ENCODE measurements around the gene QRICH2.
"Not testable (repeated sequence)": the region's sequence is repeated elsewhere in the genome, so short reads cannot be mapped to it uniquely, and the experiment has no call there.

Gene QRICH2

DNA sequence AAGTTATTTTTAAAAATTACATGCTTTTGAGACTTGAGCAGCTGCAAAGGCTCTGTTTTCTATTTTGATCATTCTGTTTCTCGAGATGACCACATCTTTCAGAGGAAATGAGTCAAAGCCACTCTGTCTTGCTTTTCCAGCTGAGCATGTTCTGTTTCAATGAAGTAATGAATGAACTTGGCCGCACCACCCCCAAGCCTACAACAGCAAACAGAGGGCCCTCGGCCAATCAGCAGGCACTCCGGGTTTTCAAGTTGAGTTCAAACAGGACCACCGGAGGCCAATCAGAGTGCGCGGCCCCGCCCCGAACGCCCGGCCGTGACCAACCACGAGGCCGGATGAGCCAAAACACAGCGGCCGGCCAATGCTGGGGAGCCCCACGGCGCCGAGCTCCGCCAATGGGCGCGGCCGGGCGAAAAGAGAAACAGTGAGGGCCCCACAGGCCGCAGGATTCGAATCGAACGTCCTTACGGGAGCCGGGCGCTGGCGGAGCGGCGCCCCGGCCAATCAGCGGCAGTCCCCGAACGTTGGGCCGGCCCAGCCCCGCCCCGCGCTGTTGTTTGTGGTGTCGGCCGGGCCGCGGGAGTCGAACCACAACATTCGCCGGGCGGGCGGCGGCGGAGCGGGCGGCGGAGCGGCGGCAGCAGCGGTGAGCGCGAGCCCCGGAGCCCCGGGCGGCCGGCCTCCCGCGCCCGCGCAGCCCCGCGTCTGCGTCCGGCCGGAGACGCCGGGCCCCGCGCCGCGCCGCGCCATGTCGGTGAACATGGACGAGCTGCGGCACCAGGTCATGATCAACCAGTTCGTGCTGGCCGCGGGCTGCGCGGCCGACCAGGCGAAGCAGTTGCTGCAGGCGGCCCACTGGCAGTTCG lies 43.1 kb downstream of the QRICH2 start, which contains the start of gene UBALD2:
UBALD2 (plus strand) TSS at position 594 of the 869 bp plus-strand sequence; CDS start at position 752, 158 bp downstream.
- DNase-seq, result peak; percentile 99

DNA sequence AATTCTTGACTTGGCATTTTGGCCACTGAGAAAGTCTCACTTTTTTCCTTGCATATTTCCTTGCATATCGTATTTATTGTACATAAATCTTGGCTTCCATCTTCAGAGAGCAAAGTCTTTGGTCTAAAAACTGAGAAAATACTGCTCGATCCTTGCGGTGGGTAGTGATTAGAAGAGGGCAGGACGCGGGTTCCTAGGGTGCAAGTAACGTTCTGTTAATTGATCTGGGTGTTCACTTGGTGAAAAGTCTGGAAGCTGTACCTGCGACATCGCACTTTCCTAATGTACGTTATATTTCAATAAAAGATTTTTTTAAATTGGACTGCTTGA lies 43.7 kb downstream of the QRICH2 start:
- DNase-seq, result peak; percentile 33

DNA sequence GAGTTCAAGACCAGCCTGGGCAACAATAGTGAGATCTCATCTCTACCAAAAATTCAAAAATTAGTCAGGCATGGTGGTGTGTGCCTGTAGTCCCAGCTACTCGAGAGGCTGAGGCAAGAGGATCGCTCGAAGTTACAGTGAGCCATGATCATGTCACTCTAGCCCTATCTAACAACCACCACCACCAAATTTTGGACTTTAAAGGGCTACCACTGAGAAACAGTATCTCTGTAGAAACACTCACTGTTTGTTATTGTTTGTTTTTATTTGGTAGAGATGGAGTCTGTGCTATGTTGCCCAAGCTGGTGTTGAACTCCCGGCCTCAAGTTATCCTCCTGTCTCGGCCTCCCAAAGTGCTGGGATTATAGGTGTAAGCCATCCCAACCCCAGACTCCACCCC lies 44.2 kb downstream of the QRICH2 start:
- DNase-seq, result no peak

- peak; percentile 27 for DNase-seq
These were observed 45.2 kb downstream of the QRICH2 start for GRCh38 chr17:76262732-76263344.

- DNase-seq, result no peak
These were observed 46.5 kb downstream of the QRICH2 start for GRCh38 chr17:76261421-76262215.

DNA sequence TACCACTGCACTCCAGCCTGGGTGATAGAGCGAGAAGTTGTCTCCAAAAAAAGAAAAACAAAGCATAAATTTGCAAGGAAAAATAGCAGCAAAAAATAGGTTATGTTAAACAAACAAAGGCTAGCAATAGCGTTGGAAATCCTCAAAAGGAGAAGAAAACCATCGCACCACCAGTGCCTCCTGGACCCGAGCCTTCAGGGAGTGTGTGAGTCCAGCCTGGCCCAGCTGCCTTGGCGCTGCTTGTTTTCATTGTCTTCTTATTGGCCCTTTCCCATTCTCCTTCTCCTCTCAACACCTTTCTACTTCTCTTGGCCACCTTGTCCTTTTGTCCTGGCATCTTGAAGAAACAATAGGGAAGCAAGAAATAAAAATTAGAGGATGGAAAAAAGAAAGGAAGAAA lies 47.4 kb downstream of the QRICH2 start:
- DNase-seq, result no peak

DNA sequence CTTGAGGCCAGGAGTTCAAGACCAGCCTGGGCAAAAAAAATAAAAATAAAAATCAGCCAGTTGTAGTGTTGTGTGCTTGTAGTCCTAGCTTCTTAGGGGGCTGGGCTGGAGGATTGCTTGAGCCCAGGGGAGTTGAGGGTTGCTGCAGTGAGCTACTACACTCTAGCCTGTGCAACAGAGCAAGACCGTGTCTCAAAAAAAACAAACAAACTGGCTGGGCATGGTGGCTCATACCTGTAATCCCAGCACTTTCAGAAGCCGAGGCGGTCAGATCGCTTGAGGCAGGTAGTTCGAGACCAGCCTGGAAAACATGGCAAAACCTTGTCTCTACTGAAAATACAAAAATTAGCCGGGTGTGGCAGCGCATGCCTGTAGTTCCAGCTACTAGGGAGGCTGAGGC lies 47.9 kb downstream of the QRICH2 start:
- no peak for DNase-seq

DNA sequence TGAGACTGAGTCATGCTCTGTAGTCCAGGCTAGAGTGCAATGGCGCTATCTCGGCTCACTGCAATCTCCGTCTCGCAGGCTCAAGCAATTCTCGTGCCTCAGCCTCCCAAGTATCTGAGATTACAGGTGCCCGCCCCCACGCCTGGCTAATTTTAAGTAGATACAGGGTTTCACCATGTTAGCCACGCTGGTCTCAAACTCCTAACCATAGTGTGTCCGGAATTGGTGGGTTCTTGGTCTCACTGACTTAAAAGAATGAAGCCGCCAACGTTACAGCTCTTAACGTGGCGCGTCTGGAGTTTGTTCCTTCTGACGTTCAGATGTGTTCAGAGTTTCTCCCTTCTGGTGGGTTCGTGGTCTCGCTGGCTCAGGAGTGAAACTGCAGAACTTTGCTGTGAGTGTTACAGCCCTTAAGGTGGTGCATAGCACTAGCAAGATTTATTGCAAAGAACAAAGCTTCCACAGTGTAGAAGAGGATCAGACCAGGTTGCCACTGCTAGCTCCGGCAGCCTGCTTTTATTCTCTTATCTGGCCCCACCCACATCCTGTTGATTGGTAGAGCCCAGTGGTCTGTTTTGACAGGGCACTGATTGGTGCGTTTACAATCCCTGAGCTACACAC lies 51.5 kb downstream of the QRICH2 start:
- DNase-seq, result peak; percentile 46

DNA sequence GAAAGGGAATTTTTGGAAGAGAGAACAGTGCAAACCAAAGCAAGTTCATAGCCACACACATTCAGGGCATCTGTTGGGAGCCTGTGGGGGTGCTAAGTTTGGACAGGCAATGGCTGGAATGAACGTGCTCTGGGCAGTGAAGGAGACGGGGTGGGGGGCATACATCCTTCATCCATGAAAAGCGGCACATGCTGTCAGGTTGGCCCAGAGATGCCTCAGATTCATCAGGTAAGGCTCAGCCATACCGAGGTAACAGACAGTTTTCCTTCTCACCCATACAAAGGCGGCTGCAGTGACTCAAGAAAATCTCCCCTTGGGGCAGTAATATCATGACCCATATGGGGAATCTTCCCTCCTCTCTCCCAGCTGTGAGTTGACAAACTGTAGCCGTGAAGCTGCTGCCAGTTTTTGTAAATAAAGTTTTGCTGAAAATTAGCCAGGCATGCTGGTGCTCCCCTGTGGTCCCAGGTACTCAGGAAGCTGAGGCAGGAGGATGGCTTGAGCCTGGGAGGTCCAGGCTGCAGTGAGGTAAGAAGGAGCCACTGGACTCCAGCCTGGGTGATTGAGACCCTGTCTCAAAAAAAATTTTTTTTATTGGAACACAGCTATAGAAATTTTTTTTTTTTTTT lies 52.2 kb downstream of the QRICH2 start:
- DNase-seq, result no peak

DNA sequence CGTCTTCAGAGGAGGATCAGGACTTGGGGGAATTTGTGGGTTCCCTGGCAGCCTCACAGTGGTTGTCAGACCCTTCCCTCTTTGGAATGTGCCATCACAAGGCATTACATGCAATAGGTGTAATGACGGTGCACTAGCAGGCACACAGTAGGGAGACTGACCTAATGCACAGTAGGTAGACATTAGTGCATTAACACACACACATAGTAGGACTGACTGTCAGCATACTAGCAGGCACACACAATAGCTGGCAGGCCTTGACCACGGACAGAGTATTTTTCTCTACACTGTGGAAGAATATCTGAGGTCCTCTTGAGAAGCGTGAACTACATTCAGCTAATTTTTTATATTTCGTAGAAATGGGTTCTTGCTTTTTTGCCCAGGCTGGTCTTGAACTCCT lies 53.8 kb downstream of the QRICH2 start:
- DNase-seq, result no peak

GRCh38 chr17:76253841-76254240 lies 54.2 kb downstream of the QRICH2 start:
- no peak for DNase-seq

GRCh38 chr17:76252967-76253766 lies 54.9 kb downstream of the QRICH2 start:
- not testable (repeated sequence) for DNase-seq

GRCh38 chr17:76252040-76252954 lies 55.8 kb downstream of the QRICH2 start:
- DNase-seq, result peak; percentile 42

- no peak for DNase-seq
These were observed 56.5 kb downstream of the QRICH2 start for GRCh38 chr17:76251478-76252039.

- DNase-seq, result no peak
These were observed 57.9 kb downstream of the QRICH2 start for GRCh38 chr17:76250141-76250540.

DNA sequence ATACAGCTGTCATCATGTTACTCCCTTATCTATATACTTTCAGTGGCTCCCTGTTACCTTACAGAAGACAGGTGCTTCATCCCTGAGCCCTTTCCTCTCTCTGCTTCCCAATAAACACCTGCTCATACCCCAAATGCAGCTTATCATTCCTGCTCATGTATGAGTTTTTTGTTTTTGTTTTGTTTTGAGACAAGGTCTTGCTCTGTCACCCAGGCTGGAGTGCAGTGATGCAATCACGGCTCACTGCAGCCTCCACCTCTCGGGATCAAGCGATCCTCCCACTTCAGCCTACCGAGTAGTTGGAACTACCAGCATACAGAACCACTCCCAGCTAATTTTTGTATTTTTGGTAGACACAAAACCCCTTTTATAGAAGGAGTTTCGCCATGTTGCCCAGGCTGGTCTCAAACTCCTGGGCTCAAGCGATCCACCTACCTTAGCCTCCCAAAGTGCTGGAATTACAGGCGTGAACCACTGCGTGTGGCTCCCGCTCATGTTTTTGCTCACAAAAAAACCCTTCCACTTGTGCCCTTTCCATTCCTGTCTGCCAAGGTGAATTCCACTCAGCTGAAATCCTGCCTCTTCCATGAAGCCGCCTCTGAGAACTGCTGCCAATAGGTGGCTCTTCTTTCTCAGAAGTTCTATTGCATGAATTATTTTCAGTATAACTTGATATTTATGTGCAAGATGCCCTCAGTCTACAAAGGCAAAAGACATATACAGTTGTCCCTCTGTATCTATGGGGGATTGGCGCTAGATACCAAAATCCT lies 59.9 kb downstream of the QRICH2 start:
- no peak for DNase-seq

DNA sequence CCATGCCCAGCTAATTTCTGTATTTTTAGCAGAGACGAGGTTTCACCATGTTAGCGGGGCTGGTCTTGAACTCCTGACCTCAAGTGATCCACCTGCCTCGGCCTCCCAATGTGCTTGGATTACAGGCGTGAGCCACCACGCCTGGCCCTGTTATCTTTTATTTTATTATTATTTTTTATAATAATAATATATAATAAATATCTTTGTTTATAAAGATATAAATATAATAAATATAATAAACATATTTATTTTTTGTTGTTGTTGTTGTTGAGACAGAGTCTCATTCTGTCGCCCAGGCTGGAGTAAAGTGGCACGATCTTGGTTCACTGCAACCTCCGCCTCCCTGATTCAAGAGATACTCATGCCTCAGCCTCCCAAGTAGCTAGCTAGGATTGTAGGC lies 60.8 kb downstream of the QRICH2 start:
- DNase-seq, result no peak

DNA sequence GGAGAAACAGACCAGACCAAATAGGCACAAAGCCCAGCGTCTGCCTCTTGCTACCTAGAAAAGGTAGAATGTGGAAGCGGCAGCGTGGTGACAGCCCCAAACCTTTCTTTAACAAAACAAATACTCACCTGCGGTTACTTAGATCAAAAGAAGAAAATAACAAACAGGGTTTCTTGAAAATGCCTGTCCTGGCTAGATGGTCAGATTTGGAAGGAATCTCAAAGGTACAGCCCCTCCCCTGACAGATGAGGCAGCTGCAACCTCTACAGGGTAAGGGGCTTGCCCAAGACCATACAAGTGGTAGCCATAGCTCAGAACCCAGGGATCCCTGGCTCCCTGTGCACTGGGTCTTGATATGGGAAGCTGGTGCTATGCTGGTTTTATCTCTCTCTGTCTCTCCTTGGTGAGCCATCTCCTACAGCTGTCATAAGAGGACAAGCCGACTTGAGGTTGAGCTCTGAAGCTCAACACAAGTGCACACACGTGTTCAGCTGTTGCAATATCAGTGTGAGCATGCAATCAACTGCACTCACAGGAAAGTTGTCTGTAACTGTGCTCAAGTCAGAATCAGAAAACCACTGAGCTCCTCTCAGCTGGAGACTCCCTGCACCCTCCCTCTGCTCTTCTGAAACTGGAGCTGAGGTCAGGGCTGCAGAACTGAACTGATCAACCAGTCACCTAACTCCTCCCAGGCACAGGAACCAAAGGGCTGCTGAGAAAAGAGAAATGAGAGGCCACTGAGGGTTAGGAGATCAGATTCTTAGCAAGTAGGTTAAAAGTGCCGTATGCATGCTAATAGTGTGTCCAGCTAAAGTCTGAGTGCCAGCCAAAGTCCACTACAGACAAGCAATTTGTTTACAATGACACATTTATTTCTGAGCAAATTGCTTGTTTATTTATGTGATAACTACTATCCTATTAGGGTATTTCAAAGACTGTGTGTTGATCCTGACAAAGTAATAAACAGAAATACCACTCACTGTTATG lies 61.7 kb downstream of the QRICH2 start:
- peak; percentile 67 for DNase-seq
